ENCODE measurements around the gene C9orf50.

The C9orf50 gene

GRCh38 chr9:129631674-129632129 lies 10.8 kb upstream of the C9orf50 start:
- no peak for DNase-seq (ENCODE audit: low spot score)

GRCh38 chr9:129630967-129631673 lies 10.2 kb upstream of the C9orf50 start:
- DNase-seq (ENCODE audit: low spot score) = no peak

DNA sequence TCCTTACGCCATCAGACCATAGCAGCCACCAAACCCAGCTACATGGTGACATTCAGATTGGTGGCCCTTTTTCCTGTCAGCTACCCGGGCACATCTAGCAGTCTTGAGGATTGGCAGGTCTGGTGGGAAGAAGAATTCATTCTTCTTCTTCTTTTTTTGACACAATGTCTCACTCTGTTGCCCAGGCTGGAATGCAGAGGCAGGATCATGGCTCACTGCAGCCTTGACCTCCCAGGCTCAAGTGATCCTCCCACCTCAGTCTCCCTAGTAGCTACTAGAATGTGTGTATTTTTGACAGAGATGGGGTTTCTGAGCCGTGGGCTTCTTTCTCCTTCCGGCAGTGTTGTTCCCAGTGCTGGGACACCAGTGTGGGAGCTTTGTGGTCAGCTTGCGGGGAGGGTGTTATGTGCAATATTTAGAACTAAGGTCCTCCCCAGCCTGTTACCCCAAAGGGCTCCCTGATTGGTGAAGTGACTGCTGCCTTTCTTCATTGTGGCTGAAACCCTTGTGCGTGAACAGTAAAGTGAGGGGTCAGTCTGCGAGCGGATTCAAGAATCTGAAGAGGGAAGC lies 8.4 kb upstream of the C9orf50 start:
- no peak for DNase-seq (ENCODE audit: low spot score)

- DNase-seq (ENCODE audit: low spot score) = no peak
Observed at GRCh38 chr9:129628709-129629108, 7.8 kb upstream of the C9orf50 start.

- DNase-seq (ENCODE audit: low spot score) = no peak
Observed at GRCh38 chr9:129627556-129628440, 6.9 kb upstream of the C9orf50 start.

- DNase-seq (ENCODE audit: low spot score) = peak; percentile 36
Observed at GRCh38 chr9:129626625-129627284, 5.9 kb upstream of the C9orf50 start.

GRCh38 chr9:129626079-129626624 lies 5.3 kb upstream of the C9orf50 start, which contains the start of gene NTMT1:
Gene NTMT1, plus strand, starts transcription at chr9:129626163. Its CDS starts 6,541 bp downstream, at chr9:129632704.
- DNase-seq (ENCODE audit: low spot score) = peak; percentile 89

- peak; percentile 31 for DNase-seq (ENCODE audit: low spot score)
Observed at GRCh38 chr9:129624947-129625346, 4.0 kb upstream of the C9orf50 start.

DNA sequence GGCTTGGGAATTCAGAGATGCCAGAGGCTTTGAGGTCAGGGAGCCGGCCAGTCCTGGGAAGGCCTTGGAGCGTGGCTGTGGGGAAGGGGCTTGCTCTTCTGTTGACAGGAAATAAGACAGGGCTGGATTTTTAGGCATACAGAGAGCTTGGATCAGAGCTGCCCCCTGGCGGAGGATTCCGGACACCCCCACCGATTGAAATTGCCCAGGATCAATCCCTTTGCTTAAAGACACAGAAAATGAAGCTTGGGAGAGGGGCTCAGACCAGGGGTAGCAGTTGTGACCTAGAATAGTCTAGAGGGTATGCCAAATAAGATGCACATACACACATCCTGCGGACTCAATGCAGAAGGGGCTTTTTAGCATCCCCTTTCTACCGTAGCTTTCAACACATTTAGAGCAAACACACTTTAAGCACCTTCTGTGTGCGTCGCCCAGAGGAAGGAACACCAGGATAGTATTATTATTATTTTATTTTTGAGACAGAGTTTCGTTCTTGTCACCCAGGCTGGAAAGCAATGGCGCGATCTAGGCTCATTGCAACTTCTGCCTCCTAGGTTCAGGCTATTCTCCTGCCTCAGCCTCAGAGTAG lies 3.4 kb upstream of the C9orf50 start:
- peak; percentile 71 for DNase-seq (ENCODE audit: low spot score)

DNA sequence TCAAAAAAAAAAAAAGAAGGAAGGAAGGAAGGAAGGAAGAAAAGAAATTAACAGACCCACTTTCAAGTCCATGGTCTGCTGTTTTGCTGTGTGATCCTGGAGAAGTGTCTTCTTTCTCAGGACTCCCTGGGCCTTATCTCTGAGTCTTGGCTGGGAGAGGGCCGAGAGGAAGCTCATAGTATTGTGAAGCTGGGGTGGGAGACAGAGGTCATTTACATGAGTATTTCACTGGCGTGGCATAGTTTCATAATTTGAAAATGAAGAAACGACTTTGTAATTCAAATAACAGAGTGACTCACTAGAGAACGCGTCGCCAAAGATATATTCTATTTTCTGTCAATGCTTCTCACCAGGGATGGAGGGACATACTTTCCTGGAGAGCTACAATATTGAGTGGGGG lies 2.4 kb upstream of the C9orf50 start:
- DNase-seq (ENCODE audit: low spot score) = no peak

DNA sequence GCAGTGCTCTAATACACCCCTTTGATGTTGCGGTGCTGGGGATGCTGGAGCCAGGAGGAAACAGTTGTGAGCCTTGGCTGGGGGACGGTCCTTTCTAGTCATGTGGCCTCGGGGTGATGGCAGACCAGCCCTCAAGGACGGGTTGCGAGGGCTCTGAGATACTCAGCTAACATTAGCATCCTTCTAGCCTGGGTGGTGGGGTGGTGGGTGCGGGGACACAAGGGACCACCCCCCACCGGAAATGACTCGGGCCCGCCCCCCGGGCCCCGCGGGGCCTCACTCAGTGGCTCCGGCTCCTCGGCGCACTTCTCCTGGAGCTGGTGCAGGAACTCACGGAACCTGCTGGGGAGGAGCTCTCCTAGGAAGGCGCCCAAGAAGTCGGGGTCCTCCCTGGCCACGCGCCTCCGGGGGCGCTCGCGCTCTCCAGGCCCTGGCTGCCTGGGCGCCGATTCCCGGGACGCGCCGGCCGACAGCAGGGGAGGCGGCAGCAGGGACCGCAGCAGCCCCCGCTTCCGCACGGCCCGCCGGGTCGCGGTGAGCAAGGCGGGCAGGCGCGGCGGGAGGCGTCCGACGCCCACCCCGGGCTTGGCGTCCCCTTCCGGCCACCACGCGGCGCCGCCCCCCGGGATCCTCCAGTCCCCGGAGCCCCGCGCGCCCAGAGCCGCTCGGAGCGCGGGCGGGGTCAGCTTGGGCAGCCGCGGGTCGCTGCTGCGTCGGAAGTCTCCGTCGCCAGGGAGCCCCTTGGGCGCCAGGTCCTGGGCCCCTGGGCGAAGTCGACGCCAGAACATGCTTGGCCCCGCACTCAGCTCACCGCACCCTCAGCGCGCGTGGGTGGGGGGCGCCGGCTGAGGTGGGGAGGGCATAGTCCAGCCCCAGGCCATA lies 873 bp downstream of the C9orf50 start:
- no peak for DNase-seq (ENCODE audit: low spot score)

DNA sequence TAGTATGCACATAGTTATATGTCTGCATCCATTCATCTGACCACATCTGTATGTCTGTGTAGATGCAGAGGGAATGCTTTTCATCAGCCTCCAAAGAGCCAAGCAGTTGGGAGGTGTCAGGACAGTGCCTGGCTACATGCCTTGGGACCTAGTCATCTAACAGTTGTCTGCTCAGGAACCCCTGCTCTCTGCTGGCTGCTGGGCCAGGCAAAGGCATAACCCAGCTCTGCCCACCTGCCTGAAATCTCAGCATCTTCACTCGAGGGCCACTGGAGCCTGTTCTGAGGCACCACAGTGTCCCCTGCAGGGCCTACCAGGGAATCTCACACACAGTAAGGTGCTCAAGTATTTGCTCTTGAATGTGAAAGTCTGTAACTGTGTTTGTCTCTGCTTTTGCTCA lies 3.7 kb downstream of the C9orf50 start:
- DNase-seq (ENCODE audit: low spot score) = no peak

GRCh38 chr9:129615407-129616285 lies 5.3 kb downstream of the C9orf50 start:
- DNase-seq (ENCODE audit: low spot score) = no peak

DNA sequence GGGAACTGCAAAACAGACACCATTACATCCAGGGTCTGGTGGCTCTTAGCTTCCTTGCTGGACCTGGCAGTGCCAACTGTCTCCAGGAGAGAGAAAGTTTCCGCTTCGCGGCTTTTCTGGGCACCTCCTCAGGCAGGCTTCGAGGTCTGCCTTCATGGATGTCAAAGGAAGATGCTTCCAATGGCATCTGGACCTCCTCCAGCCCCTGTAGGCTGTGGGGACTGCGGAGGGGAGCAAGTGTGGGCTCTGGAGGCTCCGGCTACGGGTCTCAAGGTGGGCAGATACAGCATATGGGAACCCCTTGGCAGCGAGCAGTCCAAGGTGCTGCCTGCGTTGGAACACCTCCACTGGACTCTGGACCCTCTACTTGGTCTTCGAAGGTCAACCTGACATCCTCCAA lies 6.0 kb downstream of the C9orf50 start:
- no peak for DNase-seq (ENCODE audit: low spot score)

DNA sequence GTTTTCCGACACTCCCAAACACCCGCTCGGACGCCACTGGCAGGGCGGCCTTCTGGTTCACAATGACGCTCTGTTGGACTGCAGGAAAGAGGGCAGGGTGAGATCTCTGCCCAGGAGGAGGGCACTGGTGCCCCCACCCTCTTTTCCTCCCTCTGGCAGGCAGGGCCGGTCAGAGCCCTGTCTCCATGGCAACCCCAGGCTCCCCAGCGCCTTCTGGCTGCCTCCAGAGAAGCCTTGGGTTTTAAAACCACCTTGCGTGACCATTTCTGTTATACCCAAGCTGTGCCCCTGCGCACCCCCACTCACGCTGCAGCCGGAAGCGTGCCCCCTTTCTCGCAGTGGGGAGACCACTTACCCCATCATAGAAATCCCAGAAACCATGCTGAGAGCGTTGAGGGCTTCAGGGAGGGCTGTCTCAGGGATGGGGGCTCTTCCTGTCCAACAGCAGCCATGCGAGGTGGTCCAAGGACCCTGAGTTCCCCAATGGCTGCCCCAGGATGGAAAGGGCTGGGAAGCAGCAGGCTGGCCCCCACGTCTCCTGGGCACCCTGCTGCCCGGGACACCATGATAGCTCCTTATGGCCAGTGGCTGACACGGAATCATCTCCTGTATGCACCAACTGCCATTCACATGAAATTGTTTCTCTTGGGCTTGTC lies 7.3 kb downstream of the C9orf50 start:
- no peak for DNase-seq (ENCODE audit: low spot score)

DNA sequence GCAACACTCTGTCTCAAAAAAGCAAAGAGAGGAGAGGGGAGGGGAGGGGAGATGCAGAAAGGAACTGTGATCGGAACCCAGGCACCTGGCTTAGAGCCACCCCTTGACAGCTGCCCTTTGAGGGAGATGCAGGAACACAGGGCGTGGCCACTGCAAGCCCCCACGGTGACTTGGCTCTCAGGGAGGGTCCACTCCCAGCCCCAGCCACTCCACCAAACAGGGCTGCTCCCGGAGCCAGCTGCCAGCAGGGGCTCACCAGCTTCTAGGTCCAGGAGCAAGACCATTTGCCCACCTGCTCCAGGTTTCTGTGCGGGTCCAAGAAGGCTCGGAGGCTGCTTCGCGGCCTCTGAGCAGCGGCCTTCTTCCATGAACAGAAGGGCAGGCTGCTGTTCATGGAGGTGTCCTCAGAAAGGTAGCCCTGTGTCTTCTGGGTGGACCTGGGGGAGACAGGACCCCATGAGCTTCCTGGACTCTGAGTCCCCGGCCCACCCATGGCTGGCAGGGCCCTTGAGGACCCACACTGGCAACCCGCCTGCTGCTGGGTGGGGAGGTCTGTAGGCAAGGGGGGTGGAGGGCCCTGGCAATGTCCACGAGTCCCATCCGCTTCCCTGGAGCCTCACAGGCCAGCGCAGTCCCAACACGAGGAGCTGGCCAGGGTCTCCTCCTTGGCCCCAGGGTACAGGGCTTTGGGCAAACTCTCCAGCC lies 7.9 kb downstream of the C9orf50 start:
- no peak for DNase-seq (ENCODE audit: low spot score)

DNA sequence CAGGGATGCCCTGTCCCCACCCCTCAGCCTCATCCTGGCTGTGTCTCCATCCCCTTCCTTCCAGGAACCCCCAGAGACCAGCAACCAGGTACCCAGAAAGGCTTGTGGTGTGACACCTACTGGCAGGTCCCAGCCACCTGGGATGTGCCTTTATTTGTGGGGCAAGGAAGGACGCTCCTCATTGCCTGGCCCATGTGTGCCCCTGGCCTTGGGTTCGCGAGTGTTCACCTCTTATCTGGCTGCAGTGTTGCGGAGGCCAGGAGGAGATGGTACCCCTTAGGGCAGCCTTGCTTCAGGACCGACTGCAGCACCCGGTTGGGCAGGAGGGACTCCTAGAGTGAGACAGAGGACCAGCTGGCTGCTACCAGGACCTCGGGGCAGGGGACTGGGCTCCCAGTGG lies 8.8 kb downstream of the C9orf50 start:
- no peak for DNase-seq (ENCODE audit: low spot score)

DNA sequence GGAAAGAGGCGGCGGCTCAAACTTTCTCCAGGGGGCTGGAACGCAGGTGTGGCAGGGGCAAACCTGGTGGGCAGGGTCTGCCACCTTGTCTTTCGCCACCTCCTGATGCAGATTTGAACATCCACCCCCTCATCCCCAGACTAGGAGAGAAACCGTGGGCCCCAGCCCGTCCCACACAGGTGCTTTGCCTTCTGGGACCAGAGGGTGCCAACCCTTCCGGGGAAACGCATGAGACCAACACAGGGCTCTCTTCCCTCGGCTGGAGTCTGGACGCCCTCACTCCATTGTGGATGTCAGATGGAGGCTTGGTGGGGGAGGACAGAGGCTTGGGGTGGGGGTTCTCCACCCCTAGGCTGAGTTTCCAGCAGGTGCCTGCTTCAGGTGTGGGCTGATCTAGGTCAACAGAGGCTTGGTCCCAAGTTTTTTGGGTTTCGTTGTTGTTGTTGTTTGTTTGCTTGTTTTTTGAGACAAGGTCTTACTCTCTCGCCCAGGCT lies 9.5 kb downstream of the C9orf50 start:
- no peak for DNase-seq (ENCODE audit: low spot score)
